Activated T-cell treated with anti-CD3 and anti-CD28 coated beads for 4 hours (primary cell): ENCODE measurements around the gene ARL11.
"Not testable (repeated sequence)": the region's sequence is repeated elsewhere in the genome, so short reads cannot be mapped to it uniquely, and the experiment has no call there.

ENCODE experiments used
- DNase-seq: peaks from one replicate; pipeline ENCODE4 v3.0.0-alpha.2; 2020

Gene ARL11

GRCh38 chr13:49627831-49628652 is at the start of gene ARL11:
Gene ARL11 (plus strand): TSS chr13:49628507. CDS start chr13:49630448, 1,941 bp downstream.
- DNase-seq, result peak; percentile 28

GRCh38 chr13:49579501-49579900 is 48.8 kb upstream of the ARL11 start:
- no peak for DNase-seq

DNA sequence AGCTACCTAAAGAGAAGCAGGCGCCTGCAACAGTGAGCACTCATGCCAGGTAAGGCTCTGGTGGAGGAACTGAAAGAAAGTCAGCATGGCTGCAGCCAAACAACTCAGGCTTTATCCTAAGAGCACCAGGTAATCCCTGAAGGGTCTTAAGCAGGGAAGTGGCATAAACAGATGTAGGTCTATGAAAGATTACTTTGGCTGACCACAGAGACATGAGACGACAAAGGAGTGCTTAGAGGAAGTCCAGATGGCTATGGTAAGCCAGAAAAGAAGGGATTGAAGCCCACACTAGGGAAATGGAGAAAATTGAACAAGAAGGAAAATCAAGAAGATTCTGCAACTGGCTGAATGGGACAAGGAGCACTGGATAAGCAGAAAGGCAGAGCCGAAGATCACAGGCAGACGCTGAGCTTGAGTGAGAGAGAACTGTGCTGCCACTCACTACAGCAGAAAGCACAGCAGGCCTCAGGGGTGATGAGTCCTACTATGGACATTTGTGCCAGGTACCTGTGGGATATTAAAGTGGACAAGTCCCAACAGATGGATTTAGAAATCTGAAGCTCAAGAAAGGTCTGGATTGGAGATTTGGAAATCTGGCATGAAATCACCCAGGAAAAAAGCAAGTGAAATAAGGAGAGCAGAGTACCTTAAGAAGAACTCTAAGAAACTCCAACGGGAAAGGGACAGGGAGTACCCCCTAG is 47.2 kb upstream of the ARL11 start:
- no peak for DNase-seq

GRCh38 chr13:49584771-49585182 is 43.5 kb upstream of the ARL11 start:
- no peak for DNase-seq

GRCh38 chr13:49585220-49586157 is 42.8 kb upstream of the ARL11 start, which contains the start of gene RCBTB1:
Gene RCBTB1 (minus strand): TSS chr13:49585558. CDS start chr13:49567279, 18,279 bp downstream.
- DNase-seq, result peak; percentile 36

DNA sequence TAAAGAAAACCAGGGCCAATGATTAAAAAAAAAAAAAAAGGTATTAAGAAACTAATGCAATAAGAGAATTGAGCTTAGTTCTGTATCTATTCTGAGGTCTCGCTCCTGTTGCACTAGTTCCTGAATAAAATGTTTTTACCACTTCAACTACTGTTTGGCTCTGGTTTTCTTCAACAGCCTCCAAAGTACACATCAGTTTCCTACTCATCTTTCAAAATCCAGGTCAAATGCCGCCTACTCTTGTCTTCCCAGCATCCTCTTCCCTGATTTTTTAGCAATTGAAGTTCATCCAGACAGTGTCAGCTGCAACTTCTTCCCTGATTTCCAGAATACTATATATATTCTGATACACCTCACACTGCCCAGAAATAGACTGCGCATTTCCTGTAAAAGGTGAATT is 41.6 kb upstream of the ARL11 start:
- DNase-seq, result no peak

DNA sequence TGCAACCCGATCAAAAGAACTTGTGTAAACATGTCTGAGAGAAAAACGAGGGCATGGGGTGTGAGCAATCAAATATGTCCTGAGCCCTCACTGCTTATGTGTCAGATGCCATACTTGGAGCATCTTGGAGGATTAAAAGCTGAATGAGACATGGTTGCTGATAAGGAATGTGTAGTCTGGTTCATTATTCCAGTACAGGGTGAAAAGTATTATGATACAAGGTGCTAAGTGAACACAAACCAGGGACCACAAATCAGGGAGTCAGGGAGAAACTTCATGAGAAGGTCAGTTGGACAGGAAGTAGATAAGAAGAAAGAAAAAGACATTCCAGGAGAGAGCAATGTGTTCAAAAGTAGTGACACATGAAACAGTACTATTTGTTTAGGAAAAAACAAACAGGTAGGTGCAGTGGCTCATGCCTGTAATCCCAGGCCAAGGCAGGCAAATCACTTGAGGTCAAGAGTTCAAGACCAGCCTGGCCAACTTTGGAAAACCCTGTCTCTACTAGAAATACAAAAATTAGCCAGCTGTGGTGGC is 40.9 kb upstream of the ARL11 start:
- no peak for DNase-seq

DNA sequence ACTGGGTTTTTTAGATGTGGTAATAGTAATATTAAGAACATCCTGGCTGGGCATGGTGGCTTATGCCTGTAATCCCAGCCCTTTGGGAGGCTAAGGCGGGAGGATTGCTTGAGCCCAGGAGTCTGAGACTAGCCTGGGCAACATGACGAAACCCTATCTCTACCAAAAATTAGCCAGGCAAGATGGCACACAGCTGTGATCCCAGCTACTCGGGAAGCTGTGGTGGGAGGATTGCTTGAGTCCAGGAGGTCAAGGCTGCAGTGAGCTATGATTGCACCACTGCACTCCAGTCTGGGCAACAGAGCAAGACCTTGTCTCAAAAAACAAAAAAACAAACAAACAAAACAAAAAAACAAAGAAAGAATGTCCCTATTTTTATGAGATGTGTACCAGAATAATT is 37.6 kb upstream of the ARL11 start:
- not testable (repeated sequence) for DNase-seq

GRCh38 chr13:49593876-49594275 is 34.4 kb upstream of the ARL11 start:
- DNase-seq, result not testable (repeated sequence)

GRCh38 chr13:49594576-49594975 is 33.7 kb upstream of the ARL11 start:
- DNase-seq, result no peak

DNA sequence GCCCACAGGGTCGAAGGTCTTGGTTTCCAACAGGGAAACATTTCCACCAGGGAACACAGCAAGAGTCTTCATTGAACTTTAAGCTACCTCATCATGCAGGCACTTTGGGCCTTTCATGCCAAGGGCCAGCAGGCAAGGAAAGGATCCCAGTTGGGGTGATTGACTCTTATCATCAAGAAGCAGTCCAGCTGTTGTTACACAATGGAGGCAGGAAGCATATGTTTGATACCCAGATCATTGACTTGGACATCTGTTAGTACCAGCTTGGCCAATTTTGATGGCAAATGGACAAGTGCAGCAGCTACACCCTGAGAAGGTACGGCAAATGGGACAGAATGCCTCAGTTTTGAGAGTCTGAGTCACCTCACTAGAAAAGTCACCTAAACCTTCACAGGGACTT is 32.1 kb upstream of the ARL11 start:
- DNase-seq, result no peak

GRCh38 chr13:49597043-49597641 is 31.2 kb upstream of the ARL11 start:
- no peak for DNase-seq

DNA sequence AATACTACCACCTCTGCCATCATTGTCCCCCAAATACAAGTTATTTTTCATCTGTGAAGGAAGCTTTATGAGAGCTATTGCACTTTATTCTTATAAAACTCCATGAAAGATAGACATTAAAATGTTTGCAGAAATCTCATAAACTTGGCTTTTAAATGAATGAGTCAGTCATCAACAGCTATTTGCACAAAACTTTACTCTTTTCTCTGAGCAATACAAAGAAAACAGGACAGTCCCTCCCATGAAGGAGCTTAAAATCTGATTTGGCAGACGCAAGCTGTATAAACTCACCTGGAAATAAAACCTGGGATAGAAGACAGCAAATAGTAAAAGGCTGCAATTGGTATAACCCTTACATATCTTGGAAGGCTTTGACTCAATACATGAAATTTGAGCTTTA is 26.3 kb upstream of the ARL11 start:
- DNase-seq, result no peak

- DNase-seq, result not testable (repeated sequence)
These were observed 25.7 kb upstream of the ARL11 start for GRCh38 chr13:49602615-49603014.

- no peak for DNase-seq
These were observed 23.7 kb upstream of the ARL11 start for GRCh38 chr13:49604570-49604969.

DNA sequence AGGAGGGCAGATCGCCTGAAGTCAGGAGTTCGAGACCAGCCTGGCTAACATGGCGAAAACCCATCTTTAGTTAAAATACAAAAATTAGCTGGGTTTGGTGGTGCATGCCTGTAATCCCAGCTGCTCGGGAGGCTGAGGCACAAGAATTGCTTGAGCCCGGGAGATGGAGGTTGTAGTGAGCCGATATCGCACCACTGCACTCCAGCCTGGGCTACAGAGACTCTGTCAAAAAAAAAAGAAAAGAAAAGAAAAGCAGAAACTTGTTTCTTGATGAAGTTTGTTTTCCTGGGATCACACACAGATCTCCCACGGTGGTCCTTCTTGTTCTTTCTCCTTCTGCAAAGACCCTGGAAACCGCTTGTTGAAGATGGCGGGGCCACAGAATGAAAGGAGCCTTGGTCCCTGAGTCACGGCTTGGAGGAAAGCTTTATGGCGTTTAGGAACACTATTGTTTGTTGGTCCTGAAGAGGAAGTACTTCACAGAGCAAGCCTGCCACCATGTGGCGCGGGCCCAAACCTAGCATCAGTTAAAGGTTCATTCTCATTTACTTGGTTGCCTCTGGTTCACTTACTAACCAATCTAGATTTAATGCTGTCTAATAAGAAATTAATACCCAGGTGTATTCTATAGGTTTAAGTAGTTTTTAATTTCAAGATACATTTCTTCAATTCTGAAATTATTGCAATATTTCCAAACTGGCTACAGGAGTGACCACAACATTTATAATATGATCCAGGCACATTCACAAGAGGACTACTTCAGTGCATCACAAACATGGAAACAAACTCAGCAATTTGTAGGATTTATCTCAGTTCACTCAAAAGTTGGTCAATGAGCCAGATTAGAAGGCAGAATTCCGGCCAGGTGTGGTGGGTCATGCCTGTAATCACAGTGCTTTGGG is 21.3 kb upstream of the ARL11 start:
- peak; percentile 73 for DNase-seq

DNA sequence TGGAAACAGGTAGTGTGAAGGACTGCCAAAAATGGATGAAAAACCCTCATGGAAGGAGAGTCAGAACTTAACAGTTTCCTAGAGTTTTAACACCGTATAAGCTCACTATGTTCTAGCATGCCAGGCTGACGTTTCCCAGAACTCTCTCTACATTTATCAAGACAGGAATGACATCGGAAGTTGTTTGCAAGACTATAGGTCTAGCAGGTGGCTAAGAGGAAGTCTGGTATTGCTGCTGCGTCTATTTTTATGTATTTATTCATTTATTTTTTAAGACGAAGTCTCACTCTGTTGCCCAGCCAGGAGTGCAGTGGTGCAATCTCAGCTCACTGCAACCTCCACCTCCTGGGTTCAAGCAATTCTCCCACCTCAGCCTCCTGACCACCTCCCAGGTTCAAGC is 20.5 kb upstream of the ARL11 start:
- no peak for DNase-seq

DNA sequence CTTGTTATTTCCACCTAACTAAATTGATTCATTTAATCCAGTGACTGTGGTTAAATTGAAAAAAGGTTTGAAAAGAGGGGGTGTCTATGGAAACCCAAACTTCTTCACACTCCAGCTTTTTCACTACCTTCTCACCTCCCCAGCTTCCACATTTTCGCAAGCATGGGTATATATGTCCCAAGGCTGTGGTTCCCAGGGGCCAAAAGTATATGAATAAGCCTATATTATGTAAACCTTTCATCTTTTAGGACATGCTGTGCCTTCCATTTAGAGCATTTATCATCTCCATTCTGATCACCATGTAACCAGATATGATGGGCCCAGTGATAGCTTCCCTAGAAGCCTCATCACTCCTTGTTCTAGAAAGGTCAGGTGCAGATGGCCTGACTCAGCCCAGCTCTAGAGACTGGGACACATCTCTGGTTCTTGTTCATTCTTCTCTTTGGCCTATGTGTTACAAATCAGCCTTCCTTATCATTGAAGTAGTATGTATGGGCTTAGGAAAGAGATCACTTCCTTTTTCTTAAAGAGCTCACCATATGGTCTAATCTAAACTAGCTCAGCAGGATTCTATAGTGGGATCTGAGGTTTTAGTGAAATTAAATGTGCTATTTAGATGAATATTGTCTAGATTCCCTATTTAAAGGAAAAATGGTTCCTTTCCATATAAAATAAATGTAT is 19.5 kb upstream of the ARL11 start:
- DNase-seq, result no peak

GRCh38 chr13:49610176-49610575 is 18.1 kb upstream of the ARL11 start:
- DNase-seq, result no peak

DNA sequence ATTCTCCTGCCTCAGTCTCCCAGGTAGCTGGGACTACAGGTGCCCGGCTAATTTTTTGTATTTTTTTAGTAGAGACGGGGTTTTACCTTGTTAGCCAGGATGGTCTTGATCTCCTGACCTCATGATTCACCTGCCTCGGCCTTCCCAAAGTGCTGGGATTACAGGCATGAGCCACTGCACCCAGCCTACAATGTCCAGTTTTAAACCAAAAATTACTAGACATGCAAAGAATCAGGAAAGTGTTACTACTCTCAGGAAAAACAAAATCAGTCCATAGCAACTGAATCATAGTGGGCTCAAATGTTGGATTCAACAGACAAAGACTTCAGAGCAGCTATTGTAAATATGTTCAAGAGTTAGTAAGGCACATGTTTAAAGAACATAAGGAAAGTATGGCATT is 16.3 kb upstream of the ARL11 start:
- DNase-seq, result not testable (repeated sequence)
